MM.1S (cell line): ENCODE results near the gene XRN2.

Experiments used
- DNase-seq: peaks from one replicate; pipeline ENCODE4 v3.0.0-alpha.2; 2015
- H2AFZ ChIP-seq: fragments of 300-600 bp; sonication (generic); 2 replicates; pipeline ENCODE4 v1.6.0; 2016; ENCODE audit warnings: antibody characterized with exemption, low read length
- H3F3A ChIP-seq: fragments of 300-600 bp; sonication (generic); 2 replicates; pipeline ENCODE4 v1.6.1; 2016; ENCODE audit warnings: mild to moderate bottlenecking, antibody characterized with exemption, low read length, moderate library complexity, mixed read lengths; ENCODE audit not compliant: insufficient read depth
- H3K27ac ChIP-seq: fragments of 300-600 bp; sonication (generic); 2 replicates; pipeline ENCODE4 v1.5.1; 2016; ENCODE audit warnings: mild to moderate bottlenecking, low read length
- H3K27me3 ChIP-seq: fragments of 300-600 bp; sonication (generic); replicated peaks from 2 replicates; pipeline ENCODE4 v1.6.0; 2016; ENCODE audit warnings: low read length; ENCODE audit not compliant: insufficient read depth
- H3K36me3 ChIP-seq: fragments of 300-600 bp; sonication (generic); replicated peaks from 2 replicates; pipeline ENCODE4 v1.6.1; 2016; ENCODE audit warnings: mild to moderate bottlenecking, low read length, mixed read lengths; ENCODE audit not compliant: insufficient read depth
- H3K4me1 ChIP-seq: fragments of 300-600 bp; sonication (generic); 2 replicates; pipeline ENCODE4 v1.6.1; 2016; ENCODE audit warnings: low read length, mixed read lengths
- H3K4me2 ChIP-seq: fragments of 300-600 bp; sonication (generic); 2 replicates; pipeline ENCODE4 v1.6.0; 2016; ENCODE audit warnings: low read depth, low read length
- H3K4me3 ChIP-seq: fragments of 300-600 bp; sonication (generic); 2 replicates; pipeline ENCODE4 v1.5.1; 2016; ENCODE audit warnings: low read length, mixed read lengths
- H3K79me2 ChIP-seq: fragments of 300-600 bp; sonication (generic); 2 replicates; pipeline ENCODE4 v1.6.1; 2016; ENCODE audit warnings: mixed run types, low read length, mixed read lengths
- H3K9ac ChIP-seq: fragments of 300-600 bp; sonication (generic); 2 replicates; pipeline ENCODE4 v1.6.1; 2016; ENCODE audit warnings: low read length, mixed read lengths
- H3K9me2 ChIP-seq: fragments of 300-600 bp; sonication (generic); replicated peaks from 2 replicates; pipeline ENCODE4 v1.6.1; 2016; ENCODE audit warnings: mild to moderate bottlenecking, low read length, mixed read lengths; ENCODE audit not compliant: insufficient read depth
- H3K9me3 ChIP-seq: fragments of 300-600 bp; sonication (generic); replicated peaks from 2 replicates; pipeline ENCODE4 v1.6.1; 2016; ENCODE audit warnings: mild to moderate bottlenecking, low read length, mixed read lengths; ENCODE audit not compliant: insufficient read depth
- H4K20me1 ChIP-seq: fragments of 300-600 bp; sonication (generic); 2 replicates; pipeline ENCODE4 v1.6.1; 2016; ENCODE audit warnings: mild to moderate bottlenecking, low read length, moderate library complexity, mixed read lengths; ENCODE audit not compliant: insufficient read depth
- CTCF ChIP-seq: fragments of 300-600 bp; sonication (generic); IDR thresholded peaks from 2 replicates; pipeline ENCODE4 v1.5.1; 2016; ENCODE audit warnings: antibody characterized with exemption, low read length, mixed read lengths
- EZH2 ChIP-seq: fragments of 300-600 bp; sonication (generic); optimal IDR thresholded peaks from 2 replicates; pipeline ENCODE3; 2017; ENCODE audit warnings: low read depth, mild to moderate bottlenecking, antibody characterized with exemption, low read length, mixed read lengths
- EZH2phosphoT487 ChIP-seq: fragments of 300-600 bp; sonication (generic); IDR thresholded peaks from 2 replicates; pipeline ENCODE4 v1.6.1; 2018; ENCODE audit warnings: antibody characterized with exemption, low read length

The XRN2 gene

GRCh38 chr20:21372016-21372415 lies 68.9 kb downstream of the XRN2 start:
- Histone ChIP-seq H3K4me2 (no peak overlapping the region), H4K20me1 (no peaks in the 10 kb centered on the region; the same call in 1 of the 2 replicates), H3K9me3 (no peaks in the 10 kb centered on the region), H2AFZ (no peak overlapping the region), H3K27me3 (no peaks in the 10 kb centered on the region), H3K27ac (no peak overlapping the region), H3K4me1 (no peaks in the 10 kb centered on the region), H3K36me3 (peaks cover 4% of the 10 kb centered on the region), H3F3A (no peaks in the 10 kb centered on the region), H3K9me2 (no peaks in the 10 kb centered on the region), H3K9ac (no peak overlapping the region), H3K4me3 (no peak overlapping the region), H3K79me2 (peaks cover 4% of the 10 kb centered on the region; the same call in 1 of the 2 replicates)
- TF ChIP-seq CTCF (no peak), EZH2phosphoT487 (no peak), EZH2 (no peak)
- no peak for DNase-seq

DNA sequence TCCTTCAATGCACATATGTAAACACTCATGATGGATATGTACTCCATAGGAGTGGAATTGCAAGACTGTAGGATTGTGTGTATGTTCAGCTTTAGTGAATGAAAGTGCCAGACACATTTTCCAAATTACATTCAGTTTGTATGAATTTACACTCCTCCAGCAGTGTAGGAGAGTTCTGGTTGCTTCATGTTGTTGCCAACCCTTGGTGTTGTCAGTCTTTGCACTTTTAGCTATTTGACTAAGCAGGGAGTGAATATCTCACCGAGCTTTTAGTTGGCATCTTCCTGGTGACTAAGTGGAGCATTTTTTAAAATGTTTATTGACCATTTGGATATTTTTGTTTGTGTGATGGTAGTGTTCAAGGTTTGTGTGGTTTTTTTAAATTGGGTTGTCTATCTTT lies 70.3 kb downstream of the XRN2 start:
- no peak for DNase-seq
- no peaks in the 10 kb centered on the region for H3K9me3 ChIP-seq
- H3K9me2 ChIP-seq: no peaks in the 10 kb centered on the region
- H3K4me2 ChIP-seq: no peak overlapping the region
- H3K36me3 ChIP-seq: no peaks in the 10 kb centered on the region; the same call in 1 of the 2 replicates
- no peaks in the 10 kb centered on the region for H3F3A ChIP-seq
- no peak overlapping the region for H2AFZ ChIP-seq
- H3K79me2 ChIP-seq: peaks cover 9% of the 10 kb centered on the region
- H3K27ac ChIP-seq: no peak overlapping the region
- no peaks in the 10 kb centered on the region; the same call in 1 of the 2 replicates for H4K20me1 ChIP-seq
- no peak overlapping the region for H3K9ac ChIP-seq
- no peaks in the 10 kb centered on the region for H3K4me1 ChIP-seq
- TF ChIP-seq CTCF (no peak), EZH2 (no peak), EZH2phosphoT487 (no peak)
- H3K4me3 ChIP-seq: no peak overlapping the region
- no peaks in the 10 kb centered on the region for H3K27me3 ChIP-seq

- Histone ChIP-seq H3K79me2 (peaks cover 9% of the 10 kb centered on the region), H3K9me2 (no peaks in the 10 kb centered on the region), H3F3A (no peaks in the 10 kb centered on the region), H4K20me1 (no peaks in the 10 kb centered on the region; the same call in 1 of the 2 replicates), H3K4me1 (no peaks in the 10 kb centered on the region), H3K9me3 (no peaks in the 10 kb centered on the region), H3K36me3 (no peaks in the 10 kb centered on the region; the same call in 1 of the 2 replicates), H2AFZ (no peak overlapping the region), H3K9ac (no peak overlapping the region), H3K27ac (no peak overlapping the region), H3K27me3 (no peaks in the 10 kb centered on the region), H3K4me3 (no peak overlapping the region), H3K4me2 (no peak overlapping the region)
- DNase-seq: no peak
- TF ChIP-seq EZH2phosphoT487 (no peak), CTCF (no peak), EZH2 (no peak)
These were observed 73.5 kb downstream of the XRN2 start for GRCh38 chr20:21376626-21377025.
